CD4-positive, alpha-beta T cell treated with Interleukin-21 for 1 hour (primary cell): ENCODE data around the gene MCM5.

Experiments
- DNase-seq: peaks from one replicate; pipeline ENCODE4 v3.0.0-alpha.2; 2020

Gene MCM5

DNA sequence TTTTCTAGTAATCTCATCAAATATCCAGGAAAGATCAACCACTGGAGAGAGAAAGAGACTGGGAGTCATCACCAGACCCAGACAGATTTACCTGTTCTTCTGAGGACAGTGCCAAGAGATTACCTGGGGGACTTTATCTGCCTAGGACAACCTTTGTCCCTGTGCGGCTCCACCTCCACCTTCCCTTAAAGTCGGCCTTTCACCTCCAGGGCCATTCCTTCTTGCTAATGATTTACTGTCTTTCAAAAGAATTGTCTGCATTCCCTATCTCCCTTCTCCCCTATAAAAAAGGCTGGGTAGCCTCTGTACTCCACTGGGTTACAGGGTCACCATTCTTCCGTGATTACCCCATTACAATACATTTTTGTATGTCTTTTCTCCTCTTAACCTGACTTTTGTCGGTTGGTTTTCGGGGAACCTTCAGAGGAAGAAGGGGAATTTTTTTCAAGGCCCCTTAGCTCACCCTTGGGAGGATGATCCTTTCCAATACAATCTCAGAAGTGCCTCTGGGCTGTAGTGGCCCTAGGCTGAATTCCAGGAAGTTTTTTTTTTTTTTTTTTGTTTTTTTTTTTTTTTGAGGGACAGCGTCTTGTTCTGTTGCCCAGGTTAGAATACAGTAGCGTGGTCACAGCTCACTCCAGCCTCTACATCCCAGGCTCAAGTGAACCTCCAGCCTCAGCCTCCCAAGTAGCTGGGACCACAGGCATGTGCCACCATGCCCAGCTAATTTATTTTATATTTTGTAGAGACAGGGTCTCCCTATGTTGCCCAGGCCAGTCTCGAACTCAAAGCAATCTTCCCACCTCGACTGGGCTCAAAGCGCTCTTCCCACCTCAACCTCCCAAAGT lies 20.6 kb upstream of the MCM5 start:
- no peak for DNase-seq

- no peak for DNase-seq
Observed at GRCh38 chr22:35380013-35380412, 19.9 kb upstream of the MCM5 start.

DNA sequence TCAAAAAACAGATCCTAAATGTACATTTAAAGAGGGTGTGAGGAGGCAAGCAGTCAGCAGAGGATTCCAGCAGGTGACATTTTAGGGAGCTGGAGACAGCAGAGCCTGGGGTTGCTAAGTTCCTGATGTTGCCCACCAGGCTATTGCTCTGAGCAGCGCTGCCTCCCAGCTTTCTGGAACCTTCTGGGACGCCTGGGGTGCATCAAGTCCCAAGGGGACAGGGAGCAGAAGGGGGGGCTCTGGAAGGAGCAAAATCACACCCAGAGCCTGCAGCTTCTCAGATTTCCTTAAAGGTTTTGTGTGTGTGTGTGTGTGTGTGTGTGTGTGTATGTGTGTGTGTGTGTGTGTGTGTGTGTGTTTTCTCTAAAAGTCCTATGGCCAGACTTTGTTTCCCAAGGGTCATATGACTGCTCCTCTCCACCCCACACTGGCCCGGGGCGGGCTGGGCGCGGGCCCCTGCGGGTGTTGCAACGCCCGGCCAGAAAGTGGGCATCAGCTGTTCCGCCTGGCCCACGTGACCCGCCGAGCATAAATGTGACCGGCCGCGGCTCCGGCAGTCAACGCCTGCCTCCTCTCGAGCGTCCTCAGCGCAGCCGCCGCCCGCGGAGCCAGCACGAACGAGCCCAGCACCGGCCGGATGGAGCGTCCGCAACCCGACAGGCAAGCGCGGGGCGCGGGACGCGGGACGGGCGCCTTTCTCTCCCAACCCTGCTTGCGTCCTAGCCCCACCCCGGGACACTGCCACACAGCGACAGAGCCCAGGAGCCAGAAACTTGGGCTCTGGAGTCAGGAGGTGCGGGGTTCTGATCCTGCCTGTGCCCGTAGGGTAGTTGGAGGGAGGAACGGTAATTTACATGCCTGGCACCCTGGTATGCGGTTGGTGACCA lies 19.2 kb upstream of the MCM5 start, which contains the start of gene HMOX1:
TSS of gene HMOX1 (plus strand) at position 560 of the 887 bp plus-strand sequence. CDS start at position 638, 78 bp downstream.
- DNase-seq = peak; percentile 52

DNA sequence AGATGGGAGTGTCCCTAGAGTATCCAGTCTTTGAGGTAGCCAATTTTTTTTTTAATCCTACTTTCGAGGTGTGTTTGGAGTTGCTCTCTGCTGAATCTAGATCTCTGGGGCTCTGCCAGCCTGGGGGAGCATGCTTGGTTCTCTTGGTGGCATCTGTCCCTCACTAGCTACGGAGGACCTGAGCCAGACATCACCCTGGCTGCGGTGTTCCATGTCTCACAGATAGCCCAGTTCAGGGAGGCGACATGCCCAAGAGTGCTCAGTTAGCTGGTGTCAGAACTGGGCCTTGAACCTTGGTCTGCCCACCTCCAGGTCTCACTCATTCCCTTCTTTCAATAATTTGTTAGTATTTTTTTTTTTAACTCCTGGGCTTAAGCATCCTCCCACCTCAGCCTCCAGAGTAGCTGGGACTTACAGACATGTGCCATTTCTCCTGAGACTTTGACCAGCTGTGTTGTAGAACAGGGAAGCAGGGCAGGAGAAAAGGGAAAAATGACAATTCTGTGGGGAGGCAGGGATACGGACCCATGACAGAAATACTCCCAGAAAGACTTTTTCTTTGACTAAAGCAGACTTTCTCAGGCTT lies 18.4 kb upstream of the MCM5 start:
- DNase-seq = no peak

- no peak for DNase-seq
Observed at GRCh38 chr22:35383679-35384071, 16.3 kb upstream of the MCM5 start.

DNA sequence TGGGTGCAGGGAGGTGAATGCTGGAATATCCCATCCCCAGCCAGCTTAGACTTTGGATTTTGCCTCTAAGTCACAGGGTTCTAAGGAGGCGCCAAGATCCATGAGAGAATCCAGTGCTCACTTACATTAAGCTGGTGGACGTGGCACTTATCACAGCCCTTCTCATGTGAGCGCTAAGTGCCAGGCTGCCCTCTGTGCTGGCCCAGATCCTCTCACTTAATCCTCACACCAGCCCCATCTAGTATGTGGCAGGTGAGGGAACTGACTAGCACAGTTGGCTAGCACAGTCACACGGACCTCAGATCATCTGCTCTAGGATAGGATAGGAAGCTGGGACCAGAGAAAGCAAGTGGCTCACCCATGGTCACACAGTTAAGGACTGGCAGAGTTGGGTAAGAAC lies 15.4 kb upstream of the MCM5 start:
- DNase-seq = no peak

DNA sequence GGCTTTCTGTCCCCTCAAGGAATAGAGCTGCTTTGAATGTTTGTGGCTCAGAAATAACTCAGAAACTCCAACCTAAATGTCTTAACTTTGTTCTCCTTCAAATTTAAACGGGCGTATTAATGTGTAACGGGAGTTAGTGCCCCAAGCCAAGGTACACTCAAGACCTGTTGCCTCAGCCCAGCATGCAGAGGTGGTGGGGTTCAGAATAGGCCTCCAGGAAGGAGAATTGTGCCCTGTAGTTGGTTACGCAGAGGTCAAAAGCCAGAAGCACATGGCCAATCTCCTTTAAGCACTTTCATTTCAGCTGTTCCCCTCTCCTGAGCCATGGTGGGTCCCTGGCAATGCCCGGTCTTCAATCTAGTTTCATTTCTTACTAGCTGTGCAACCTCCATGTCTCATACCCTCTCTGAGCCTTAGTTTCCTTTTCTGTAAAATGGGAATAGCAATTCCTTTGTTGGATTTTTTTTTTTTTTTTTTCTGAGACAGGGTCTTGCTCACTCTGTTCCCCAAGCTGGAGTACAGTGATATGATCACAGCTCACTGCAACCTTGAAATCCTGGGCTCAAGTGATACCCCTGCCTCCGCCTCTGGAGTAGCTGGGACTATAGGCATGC lies 14.9 kb upstream of the MCM5 start:
- DNase-seq = no peak

DNA sequence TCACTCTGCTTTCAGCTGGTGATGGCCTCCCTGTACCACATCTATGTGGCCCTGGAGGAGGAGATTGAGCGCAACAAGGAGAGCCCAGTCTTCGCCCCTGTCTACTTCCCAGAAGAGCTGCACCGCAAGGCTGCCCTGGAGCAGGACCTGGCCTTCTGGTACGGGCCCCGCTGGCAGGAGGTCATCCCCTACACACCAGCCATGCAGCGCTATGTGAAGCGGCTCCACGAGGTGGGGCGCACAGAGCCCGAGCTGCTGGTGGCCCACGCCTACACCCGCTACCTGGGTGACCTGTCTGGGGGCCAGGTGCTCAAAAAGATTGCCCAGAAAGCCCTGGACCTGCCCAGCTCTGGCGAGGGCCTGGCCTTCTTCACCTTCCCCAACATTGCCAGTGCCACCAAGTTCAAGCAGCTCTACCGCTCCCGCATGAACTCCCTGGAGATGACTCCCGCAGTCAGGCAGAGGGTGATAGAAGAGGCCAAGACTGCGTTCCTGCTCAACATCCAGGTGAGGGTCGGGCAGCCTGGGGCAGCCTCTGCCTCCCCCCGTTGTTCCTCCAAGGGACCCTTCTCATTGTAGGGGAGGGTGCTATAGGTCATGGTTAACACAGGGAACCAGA lies 13.2 kb upstream of the MCM5 start:
- DNase-seq = no peak

GRCh38 chr22:35390933-35391332 lies 9.0 kb upstream of the MCM5 start:
- DNase-seq = no peak

DNA sequence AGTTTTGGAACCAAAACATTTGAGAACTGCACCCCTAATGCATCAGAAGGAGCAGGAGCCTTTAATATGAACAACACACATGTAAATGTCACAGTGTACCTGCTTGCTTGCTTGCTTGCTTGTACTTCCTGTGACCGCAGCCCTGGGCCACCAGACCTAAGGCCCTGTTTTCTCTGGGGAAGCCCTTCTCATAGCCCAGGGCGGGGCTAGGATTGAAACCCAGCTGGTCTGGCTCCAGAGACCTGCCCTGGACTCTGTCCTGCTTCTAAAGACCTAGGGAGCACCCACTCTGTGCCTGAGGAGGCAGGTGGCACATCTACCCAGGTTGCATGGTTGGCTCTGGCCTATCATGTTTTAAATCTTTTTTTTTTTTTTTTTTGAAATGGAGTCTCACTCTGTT lies 7.6 kb upstream of the MCM5 start:
- no peak for DNase-seq

DNA sequence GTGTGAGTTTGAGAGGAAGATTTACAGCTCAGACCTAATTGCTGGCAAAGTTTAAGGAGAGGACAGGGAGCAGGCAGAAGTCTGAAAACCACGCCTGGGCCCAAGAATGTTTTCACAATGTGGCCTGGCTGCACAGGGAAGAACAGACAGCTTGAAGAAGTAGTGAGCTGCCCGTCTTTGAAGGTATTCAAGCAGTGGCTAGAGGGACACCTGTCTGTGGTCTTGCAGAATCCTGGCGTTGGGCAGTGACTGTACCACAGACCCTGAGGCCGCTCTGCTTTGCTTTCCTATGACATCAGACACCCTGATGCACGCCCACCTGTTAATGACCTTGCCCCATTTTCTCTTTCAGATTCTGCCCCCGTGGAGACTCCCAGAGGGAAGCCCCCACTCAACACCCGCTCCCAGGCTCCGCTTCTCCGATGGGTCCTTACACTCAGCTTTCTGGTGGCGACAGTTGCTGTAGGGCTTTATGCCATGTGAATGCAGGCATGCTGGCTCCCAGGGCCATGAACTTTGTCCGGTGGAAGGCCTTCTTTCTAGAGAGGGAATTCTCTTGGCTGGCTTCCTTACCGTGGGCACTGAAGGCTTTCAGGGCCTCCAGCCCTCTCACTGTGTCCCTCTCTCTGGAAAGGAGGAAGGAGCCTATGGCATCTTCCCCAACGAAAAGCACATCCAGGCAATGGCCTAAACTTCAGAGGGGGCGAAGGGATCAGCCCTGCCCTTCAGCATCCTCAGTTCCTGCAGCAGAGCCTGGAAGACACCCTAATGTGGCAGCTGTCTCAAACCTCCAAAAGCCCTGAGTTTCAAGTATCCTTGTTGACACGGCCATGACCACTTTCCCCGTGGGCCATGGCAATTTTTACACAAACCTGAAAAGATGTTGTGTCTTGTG lies 6.6 kb upstream of the MCM5 start:
- DNase-seq = no peak

DNA sequence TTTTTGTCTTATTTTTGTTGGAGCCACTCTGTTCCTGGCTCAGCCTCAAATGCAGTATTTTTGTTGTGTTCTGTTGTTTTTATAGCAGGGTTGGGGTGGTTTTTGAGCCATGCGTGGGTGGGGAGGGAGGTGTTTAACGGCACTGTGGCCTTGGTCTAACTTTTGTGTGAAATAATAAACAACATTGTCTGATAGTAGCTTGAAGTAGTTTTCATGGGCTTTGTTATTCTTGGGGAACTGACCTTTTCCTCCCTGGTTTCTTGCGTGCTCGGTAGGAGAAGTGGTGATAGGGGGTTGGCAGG lies 6.0 kb upstream of the MCM5 start:
- DNase-seq = no peak

DNA sequence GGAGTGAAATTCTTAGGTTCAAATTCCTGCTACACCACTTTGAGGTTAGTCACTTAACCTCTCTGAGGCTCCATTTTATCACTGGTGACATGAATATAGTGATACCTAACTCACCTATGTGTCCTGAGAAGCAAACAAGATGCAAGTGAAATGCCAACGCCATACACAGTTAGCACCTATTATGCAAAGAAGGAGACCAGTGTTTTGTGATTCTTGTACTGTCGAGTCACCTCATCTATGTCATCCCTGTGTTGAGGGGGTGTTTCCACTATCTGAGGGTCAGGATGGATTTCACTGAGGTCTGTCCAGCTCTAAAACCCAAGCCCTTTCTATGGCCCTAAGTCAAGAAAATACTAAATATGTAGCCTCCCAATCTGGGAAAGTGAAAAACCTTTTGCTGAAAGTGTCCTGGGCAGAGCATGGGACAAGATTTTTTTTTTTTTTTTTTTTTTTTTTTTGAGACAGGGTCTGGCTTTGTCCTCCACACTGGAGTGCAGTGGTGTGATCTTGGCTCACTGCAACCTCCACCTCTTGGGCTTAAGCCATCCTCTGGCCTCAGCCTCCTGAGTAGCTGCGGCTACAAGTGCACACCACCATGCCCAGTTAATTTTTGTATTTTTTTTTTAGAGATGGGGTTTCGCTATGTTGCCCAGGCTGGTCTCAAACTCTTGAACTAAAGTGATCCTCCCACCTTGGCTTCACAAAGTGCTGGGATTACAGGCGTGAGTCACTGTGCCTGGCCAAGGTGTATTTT lies 5.0 kb upstream of the MCM5 start:
- no peak for DNase-seq

GRCh38 chr22:35396622-35397021 lies 3.3 kb upstream of the MCM5 start:
- DNase-seq = peak; percentile 22

GRCh38 chr22:35397095-35397904 lies 2.6 kb upstream of the MCM5 start:
- no peak for DNase-seq

GRCh38 chr22:35398591-35398973 lies 1.4 kb upstream of the MCM5 start:
- DNase-seq = no peak

DNA sequence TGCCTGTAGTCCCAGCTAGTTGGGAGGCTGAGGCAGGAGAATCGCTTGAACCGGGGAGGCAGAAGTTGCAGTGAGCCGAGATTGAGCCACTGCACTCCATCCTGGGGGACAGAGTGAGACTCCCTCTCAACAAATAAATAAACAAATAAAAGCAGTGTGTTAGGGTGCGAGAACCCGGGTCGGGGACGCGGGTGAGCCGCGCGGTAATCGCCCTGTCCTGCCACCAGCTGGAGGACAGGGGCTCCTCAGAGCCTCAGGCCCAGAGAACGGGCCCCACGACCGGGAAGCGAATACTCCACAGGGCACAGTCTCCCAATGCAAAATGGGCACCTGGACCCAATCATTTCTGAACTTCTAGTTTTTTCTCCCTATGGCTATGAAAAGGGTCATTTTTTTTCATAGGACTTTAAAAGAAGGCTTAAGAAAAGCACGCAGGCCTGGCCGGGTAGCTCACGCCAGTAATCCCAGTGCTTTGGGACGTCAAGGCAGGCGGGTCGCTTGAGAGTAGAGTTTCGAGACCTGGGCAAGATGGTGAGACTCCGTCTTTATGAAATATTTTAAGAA lies 744 bp upstream of the MCM5 start:
- no peak for DNase-seq

GRCh38 chr22:35400501-35400790 lies 506 bp downstream of the MCM5 start:
- DNase-seq = peak; percentile 4

DNA sequence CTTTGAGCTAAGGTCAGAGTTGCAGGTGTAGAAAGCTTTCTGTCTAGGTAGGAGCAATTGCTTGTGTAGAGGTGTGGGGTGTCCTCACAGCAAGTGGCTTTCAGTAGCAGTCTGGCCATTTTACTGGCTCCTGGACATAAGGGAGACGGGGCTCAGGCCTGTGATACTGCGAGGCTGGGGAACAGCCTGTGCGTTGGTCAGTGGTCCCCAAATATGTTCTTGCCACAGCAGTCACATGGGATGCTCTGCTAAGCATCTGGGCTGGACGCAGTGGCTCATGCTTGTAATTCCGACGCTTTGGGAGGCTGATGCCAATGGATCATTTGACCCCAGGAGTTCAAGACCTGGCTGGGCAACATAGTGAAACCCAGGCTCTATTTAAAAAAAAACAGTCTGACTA lies 1.9 kb downstream of the MCM5 start:
- no peak for DNase-seq

DNA sequence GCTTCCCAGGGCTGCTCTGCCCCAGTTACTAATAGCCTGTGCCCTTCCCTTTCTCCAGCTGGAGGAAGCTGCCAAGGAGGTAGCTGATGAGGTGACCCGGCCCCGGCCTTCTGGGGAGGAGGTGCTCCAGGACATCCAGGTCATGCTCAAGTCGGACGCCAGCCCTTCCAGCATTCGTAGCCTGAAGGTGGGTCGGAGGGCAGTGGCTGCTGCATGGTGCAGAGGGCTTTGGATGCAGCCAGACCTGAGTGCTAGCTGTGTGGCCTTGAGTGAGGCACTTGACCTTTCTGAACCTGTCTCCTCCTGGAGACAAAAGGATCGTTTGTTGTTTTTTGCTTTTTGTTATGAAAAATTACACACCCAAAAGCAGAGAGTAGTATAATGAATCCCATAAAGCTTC lies 3.4 kb downstream of the MCM5 start:
- no peak for DNase-seq
